T-helper 17 cell (primary cell): ENCODE data around the gene CENPS. TPM values are rescaled to one million over a fixed set of nuclear protein-coding genes. Genes with fewer than 3 reads are reported as not detected.
"Not testable (repeated sequence)": the region's sequence is repeated elsewhere in the genome, so short reads cannot be mapped to it uniquely, and the experiment has no call there.

ENCODE experiments used
- ATAC-seq: fragments of 150-1000 bp; cut with Tn5 transposase; 2 replicates; pipeline ENCODE4 v1.10.0; 2021; ENCODE audit warnings: mild to moderate bottlenecking, moderate library complexity
- DNase-seq, 3 donors: peaks; one replicate each; pipeline versions ENCODE4 v3.0.0 to v3.0.0-alpha.2; 2020 to 2021
- H3K9me3 ChIP-seq: one replicate; pipeline ENCODE4 v1.7.0; 2013; ENCODE audit warnings: low read length, mild to moderate bottlenecking; ENCODE audit not compliant: control insufficient read depth, poor library complexity, severe bottlenecking
- H3K27ac Mint-ChIP-seq: one replicate; pipeline ENCODE4 v1.8.0; 2022; ENCODE audit warnings: mild to moderate bottlenecking, moderate library complexity, mixed read lengths
- H3K27me3 Mint-ChIP-seq: one replicate; pipeline ENCODE4 v1.8.0; 2022; ENCODE audit warnings: mixed read lengths
- H3K36me3 Mint-ChIP-seq: one replicate; pipeline ENCODE4 v1.8.0; 2022; ENCODE audit warnings: low read depth, mixed read lengths
- H3K4me1 Mint-ChIP-seq: one replicate; pipeline ENCODE4 v1.8.0; 2022; ENCODE audit warnings: mild to moderate bottlenecking, mixed read lengths
- H3K4me3 Mint-ChIP-seq: one replicate; pipeline ENCODE4 v1.8.0; 2022; ENCODE audit warnings: mild to moderate bottlenecking, moderate library complexity, mixed read lengths
- total RNA-seq, 4 donors: library from RNA in 2 of 4; stranded (reverse) in 2 of 4; gene quantifications; one replicate each; pipeline ENCODE4 v1.2.3 and lab custom pipeline; 2022 to 2026

The CENPS gene
- total RNA-seq, 2 donors from 2014 or later: 3.8 to 6.3 TPM

DNA sequence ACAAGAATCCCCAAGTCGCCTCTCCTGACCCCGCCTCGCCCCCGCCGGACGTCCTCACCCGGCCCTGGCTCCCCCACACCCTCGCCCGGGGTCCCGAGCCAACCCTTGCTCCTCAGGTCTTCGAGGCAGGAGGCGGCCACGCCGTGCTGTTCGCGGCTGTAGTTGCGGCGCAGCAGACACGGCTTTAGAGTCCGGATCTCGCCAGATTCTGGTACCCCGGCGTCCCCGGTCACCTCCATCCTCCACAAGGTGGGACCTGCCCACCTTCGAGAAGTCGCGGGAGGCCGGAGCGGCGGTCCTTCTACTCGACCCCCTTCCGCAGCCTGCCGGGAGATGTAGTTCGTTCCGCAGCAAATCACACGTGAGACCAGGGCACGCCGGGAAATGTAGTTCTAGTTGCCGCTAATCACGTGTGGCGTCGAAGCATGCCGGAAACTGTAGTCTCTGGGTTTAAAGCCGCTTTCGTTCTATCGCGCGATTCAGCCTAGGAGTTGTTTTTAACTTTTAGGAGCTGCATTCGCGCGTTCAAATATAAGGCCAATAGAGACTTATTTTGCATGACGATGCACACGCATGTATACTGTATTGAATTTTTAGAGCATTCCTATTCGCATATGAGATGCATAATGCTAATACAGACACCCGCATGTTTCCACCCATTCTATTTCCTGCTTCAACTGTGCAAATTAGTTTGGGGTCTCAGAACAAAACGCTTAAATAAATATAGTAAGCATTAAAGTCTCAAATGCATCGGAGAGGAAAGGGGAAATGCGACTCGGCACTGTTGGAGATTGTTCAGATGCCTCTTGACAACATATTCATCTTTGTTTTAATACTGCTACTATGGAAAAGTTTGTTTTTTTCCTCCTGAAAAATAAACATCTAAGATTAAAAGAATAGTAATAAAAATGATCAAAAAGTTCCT is 42.2 kb downstream of the CENPS start, which contains the start of gene DFFA:
DFFA (minus strand) TSS at position 310 of the 925 bp plus-strand sequence; CDS start at position 239, 71 bp downstream.
- no peaks in the 10 kb centered on the region for H3K9me3 ChIP-seq
- H3K36me3 Mint-ChIP-seq: peaks cover 2% of the 10 kb centered on the region
- H3K27me3 Mint-ChIP-seq: no peaks in the 10 kb centered on the region
- DNase-seq (peak; percentile 76 to 81 (median 78)), ATAC-seq (peak; percentile 87)
- peak within 1 kb of the TSS; percentile 67 for H3K27ac Mint-ChIP-seq
- peak within 1 kb of the TSS; percentile 97 for H3K4me3 Mint-ChIP-seq
- H3K4me1 Mint-ChIP-seq: peaks cover 28% of the 10 kb centered on the region

DNA sequence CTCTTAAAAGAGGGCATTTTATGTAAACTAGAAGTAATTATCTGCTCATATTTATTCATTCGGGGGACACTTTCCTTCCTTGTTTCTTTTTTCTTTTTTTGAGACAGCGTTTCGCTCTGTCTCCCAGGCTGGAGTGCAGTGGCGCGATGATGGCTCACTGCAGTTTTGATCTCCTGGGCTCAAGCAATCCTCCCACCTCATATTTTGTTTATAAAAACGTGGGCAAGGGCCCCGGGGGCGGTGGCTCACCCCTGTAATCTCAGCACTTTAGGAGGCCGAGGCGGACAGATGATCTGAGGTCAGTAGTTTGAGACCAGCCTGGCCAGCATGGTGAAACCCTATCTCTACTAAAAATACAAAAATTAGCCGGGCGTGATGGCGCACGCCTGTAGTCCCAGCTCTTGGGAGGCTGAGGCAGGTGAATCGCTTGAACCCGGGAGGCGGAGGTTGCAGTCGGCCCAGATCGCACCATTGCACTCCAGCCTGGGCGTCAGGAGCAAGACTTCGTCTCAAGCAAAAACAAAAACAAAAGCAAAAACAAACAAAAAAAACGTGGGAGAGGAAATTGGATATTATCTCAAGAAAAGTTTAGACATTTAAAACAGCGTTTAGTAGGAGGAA is 43.0 kb downstream of the CENPS start:
- DNase-seq (no peak), ATAC-seq (no peak)
- Mint-ChIP-seq H3K27me3 (no peaks in the 10 kb centered on the region), H3K4me1 (peaks cover 27% of the 10 kb centered on the region), H3K4me3 (no peak overlapping the region), H3K27ac (no peak overlapping the region), H3K36me3 (no peaks in the 10 kb centered on the region)
- no peaks in the 10 kb centered on the region for H3K9me3 ChIP-seq

DNA sequence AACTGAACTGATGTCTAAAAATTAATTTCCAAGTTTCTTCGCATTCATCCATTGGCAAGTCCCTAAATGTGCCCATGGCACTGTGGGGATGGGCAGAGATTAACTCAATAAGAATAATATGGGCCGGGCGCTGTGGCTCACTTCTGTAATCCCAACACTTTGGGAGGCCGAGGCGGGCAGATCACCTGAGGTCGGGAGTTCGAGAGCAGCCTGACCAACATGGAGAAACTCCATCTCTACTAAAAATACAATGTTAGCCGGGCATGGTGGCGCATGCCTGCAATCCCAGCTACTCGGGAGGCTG is 44.0 kb downstream of the CENPS start:
- ATAC-seq, H3K36me3 Mint-ChIP-seq, H3K27me3 Mint-ChIP-seq, DNase-seq, H3K9me3 ChIP-seq: not testable (repeated sequence)
- H3K27ac Mint-ChIP-seq: peak overlapping the region; percentile 92
- H3K4me1 Mint-ChIP-seq: peaks cover 27% of the 10 kb centered on the region
- peak overlapping the region; percentile 96 for H3K4me3 Mint-ChIP-seq

GRCh38 chr1:10474613-10475507 is 44.6 kb downstream of the CENPS start, which contains the start of gene PEX14:
Gene PEX14 (plus strand): TSS chr1:10474950. CDS start chr1:10474967, 17 bp downstream.
- Mint-ChIP-seq H3K4me1 (peaks cover 30% of the 10 kb centered on the region), H3K36me3 (no peaks in the 10 kb centered on the region), H3K4me3 (peak within 1 kb of the TSS; percentile 96), H3K27ac (peak within 1 kb of the TSS; percentile 92), H3K27me3 (no peaks in the 10 kb centered on the region)
- DNase-seq (peak; percentile 70 to 77 (median 71)), ATAC-seq (peak; percentile 85)
- no peaks in the 10 kb centered on the region for H3K9me3 ChIP-seq

DNA sequence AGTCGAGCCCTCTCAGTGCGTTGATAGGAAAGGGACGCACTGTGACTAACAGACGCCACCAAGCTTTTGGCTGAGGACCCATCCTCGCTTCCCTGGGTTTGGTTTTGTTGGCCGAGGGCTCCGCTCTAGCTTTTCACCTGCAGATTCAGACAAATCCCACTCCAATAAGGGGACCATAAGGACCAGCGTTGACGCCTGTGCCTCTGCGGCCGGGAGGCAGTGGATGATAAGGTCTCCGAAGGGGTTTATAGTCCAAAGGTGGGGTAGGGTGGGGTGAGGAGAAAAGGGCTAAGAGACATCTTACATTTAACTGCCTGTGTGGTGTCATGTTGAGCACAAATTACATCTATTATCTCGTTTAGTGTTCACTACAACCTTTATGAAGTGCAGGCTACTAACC is 45.3 kb downstream of the CENPS start:
- Mint-ChIP-seq H3K4me1 (peaks cover 30% of the 10 kb centered on the region), H3K36me3 (no peaks in the 10 kb centered on the region), H3K27ac (peak overlapping the region; percentile 92), H3K4me3 (peak overlapping the region; percentile 96), H3K27me3 (no peaks in the 10 kb centered on the region)
- ATAC-seq: no peak
- DNase-seq: no peak
- no peaks in the 10 kb centered on the region for H3K9me3 ChIP-seq

DNA sequence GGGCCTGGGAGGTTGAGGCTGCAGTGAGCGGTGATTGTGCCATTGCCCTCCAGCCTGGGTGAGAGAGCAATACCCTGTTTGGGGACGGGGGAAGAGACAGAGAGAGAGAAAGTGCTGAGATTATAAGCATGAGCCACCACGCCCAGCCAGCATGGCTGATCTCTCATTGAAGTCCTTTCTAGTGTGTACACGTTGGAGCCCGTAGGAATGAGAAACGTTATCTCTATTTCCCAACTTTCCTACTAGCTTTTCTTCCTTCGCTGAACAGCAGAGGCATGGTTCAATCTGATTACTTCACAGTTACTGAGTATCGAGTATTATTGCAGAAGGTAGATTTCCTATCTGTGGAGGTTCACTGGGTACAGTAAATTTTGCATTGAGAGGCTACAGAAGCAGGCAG is 49.1 kb downstream of the CENPS start:
- peaks cover 23% of the 10 kb centered on the region for H3K4me1 Mint-ChIP-seq
- ATAC-seq (no peak), DNase-seq (no peak)
- H3K27me3 Mint-ChIP-seq: no peaks in the 10 kb centered on the region
- no peak overlapping the region for H3K4me3 Mint-ChIP-seq
- H3K36me3 Mint-ChIP-seq: no peaks in the 10 kb centered on the region
- H3K9me3 ChIP-seq: no peaks in the 10 kb centered on the region
- peak overlapping the region; percentile 53 for H3K27ac Mint-ChIP-seq

DNA sequence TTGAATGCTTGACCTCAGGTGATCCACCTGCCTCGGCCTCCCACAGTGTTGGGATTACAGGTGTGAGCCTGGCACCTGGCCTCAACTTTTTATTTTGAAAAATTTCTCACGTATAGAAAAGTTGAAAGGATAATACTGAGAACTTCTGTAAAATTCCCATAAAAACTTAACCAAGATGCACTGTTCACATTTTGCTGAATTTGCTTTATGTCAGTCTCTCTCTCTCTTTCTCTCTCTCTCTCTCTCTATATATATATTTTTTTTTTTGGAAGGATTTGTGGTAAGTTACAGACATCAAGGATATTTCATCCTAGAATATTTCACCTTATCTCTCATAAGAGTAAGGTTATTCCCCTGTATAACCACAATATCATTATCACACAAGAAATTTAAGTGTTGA is 50.4 kb downstream of the CENPS start:
- peaks cover 3% of the 10 kb centered on the region for H3K36me3 Mint-ChIP-seq
- peak overlapping the region; percentile 65 for H3K27ac Mint-ChIP-seq
- ATAC-seq: no peak
- no peak overlapping the region for H3K4me3 Mint-ChIP-seq
- DNase-seq: no peak
- H3K4me1 Mint-ChIP-seq: peaks cover 24% of the 10 kb centered on the region
- no peaks in the 10 kb centered on the region for H3K27me3 Mint-ChIP-seq
- no peaks in the 10 kb centered on the region for H3K9me3 ChIP-seq

DNA sequence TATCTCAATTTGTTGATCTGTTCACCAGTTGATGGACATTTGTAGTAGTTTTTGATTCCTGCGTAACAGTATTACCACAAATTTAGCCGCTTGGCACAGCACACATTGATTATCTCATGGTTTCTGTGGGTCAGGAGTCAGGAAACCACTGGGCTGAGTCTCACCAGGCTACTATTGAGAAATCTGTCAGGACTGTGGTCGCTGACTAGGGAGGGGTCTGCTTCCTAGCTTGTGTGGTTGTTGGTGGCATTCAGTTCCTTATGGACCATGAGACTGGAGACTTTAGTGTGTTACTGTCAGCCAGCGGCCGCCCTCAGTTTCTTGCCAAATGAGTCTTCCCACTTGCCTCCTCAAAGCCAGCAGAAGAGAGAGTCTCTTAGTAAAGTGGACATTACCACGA is 54.3 kb downstream of the CENPS start:
- Mint-ChIP-seq H3K27me3 (no peaks in the 10 kb centered on the region), H3K27ac (no peak overlapping the region), H3K4me1 (peaks cover 14% of the 10 kb centered on the region), H3K4me3 (no peak overlapping the region), H3K36me3 (peaks cover 3% of the 10 kb centered on the region)
- no peaks in the 10 kb centered on the region for H3K9me3 ChIP-seq
- ATAC-seq (no peak), DNase-seq (no peak)

GRCh38 chr1:10489291-10490055 is 59.2 kb downstream of the CENPS start:
- Mint-ChIP-seq H3K4me1 (peaks cover 23% of the 10 kb centered on the region), H3K4me3 (no peak overlapping the region), H3K36me3 (peaks cover 3% of the 10 kb centered on the region), H3K27ac (peak overlapping the region; percentile 9), H3K27me3 (no peaks in the 10 kb centered on the region)
- DNase-seq: no peak
- ATAC-seq: no peak
- no peaks in the 10 kb centered on the region for H3K9me3 ChIP-seq

DNA sequence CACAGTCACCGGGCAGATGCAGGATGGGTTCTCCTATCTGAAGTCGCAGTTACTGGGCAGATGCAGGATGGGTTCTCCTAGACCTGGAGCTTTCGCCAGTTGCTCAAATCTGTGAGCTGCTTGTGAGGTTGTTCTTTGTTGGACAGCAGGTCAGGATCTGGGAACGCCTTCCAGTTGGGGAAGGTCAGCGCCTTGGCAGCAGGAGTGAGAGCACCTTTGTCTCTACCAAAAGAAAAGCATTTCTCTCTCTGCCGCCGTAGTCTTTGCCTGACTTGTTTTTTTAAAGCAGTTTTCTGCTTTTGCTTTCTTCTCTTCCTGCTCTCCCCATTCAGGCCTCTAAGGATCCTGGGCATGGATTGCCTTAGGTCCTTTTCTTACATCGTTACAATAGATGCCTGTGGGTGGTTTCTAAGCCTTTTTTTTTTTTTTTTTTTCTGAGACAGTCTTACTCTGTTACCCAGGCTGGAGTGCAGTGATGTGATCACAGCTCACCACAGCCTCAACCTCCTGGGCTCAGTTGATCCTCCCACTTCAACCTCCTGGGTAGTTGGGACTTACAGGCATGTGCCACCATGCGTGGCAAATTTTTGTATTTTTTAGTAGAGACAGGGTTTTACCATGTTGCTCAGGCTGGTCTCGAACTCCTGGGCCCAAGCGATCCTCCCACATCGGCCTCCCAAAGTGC is 60.2 kb downstream of the CENPS start:
- Mint-ChIP-seq H3K4me1 (peaks cover 27% of the 10 kb centered on the region), H3K27me3 (no peaks in the 10 kb centered on the region), H3K4me3 (no peak overlapping the region), H3K36me3 (no peaks in the 10 kb centered on the region), H3K27ac (no peak overlapping the region)
- no peaks in the 10 kb centered on the region for H3K9me3 ChIP-seq
- ATAC-seq (no peak), DNase-seq (no peak)
